Measurements from ENCODE around the gene KLHL12.

KLHL12 gene

DNA sequence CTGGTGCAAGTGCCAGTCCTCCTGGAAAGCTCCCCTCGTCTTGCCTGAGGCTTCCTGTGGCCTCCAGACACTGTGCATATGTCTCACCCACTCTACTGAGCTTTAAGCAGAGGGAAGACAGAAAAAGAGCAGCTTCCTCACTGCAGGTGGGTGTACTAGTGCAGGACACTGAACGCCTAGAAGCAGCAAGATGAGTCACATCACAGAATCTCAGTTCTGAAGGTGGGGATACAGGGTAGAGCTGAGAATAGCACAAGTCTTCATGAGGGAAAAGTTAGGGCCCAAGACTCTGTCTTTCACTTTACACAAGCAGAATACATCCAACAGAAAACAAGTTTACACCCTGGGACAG, 78.9 kb downstream of the KLHL12 start:
- Mint-ChIP-seq H3K27ac (no peak overlapping the region), H3K4me3 (no peak overlapping the region), H3K4me1 (peaks cover 27% of the 10 kb centered on the region), H3K36me3 (no peaks in the 10 kb centered on the region), H3K27me3 (no peaks in the 10 kb centered on the region), H3K9me3 (no peaks in the 10 kb centered on the region)
- peak; percentile 90 for ATAC-seq

DNA sequence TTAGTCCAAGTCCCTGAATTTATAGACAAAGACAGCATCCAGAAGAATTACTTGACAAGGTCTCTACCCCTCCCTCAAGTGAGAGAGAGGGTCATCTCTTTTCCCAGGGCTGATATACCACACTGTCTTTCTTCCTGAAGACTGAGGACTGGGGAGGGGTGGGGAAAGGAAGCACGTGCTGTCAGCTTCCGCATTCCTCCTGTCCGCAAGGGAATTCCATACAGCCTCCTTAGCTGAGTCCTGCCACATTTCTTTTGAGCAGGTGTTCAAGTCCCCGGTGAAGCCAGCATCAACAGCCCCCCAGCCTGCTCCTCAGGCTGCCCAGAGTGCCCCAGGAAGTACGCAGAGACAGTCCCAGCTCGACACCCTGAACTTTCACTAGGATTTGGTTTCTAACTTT, 82.1 kb downstream of the KLHL12 start:
- no peak overlapping the region for H3K4me3 Mint-ChIP-seq
- H3K27me3 Mint-ChIP-seq: no peaks in the 10 kb centered on the region
- no peaks in the 10 kb centered on the region for H3K36me3 Mint-ChIP-seq
- peaks cover 18% of the 10 kb centered on the region for H3K4me1 Mint-ChIP-seq
- no peak for ATAC-seq
- no peaks in the 10 kb centered on the region for H3K9me3 Mint-ChIP-seq
- no peak overlapping the region for H3K27ac Mint-ChIP-seq

- Mint-ChIP-seq H3K4me3 (no peak overlapping the region), H3K4me1 (peaks cover 13% of the 10 kb centered on the region), H3K36me3 (no peaks in the 10 kb centered on the region), H3K9me3 (no peaks in the 10 kb centered on the region), H3K27me3 (no peaks in the 10 kb centered on the region), H3K27ac (no peak overlapping the region)
- no peak for ATAC-seq
Measured at GRCh38 chr1:202844259-202844658, 82.8 kb downstream of the KLHL12 start.

GRCh38 chr1:202843081-202843480, 84.0 kb downstream of the KLHL12 start:
- peaks cover 4% of the 10 kb centered on the region for H3K4me1 Mint-ChIP-seq

More at GRCh38 chr1:202843081-202843480, 84.0 kb downstream of the KLHL12 start:
- no peak overlapping the region for H3K27ac Mint-ChIP-seq
- peaks cover 2% of the 10 kb centered on the region for H3K27me3 Mint-ChIP-seq
- H3K4me3 Mint-ChIP-seq: no peak overlapping the region
- H3K36me3 Mint-ChIP-seq: no peaks in the 10 kb centered on the region
- H3K9me3 Mint-ChIP-seq: no peaks in the 10 kb centered on the region
- ATAC-seq: no peak

Measured in stimulated activated memory B cell treated with anti-CD40 and anti-IgM and Interleukin-4, amounts not matched to agents 10 μg/mL and 1 μg/mL and 100 μg/mL, for 72 hours (primary cell).